Measurements from ENCODE around the gene HEATR5A. TPM values are rescaled to one million over a fixed set of nuclear protein-coding genes. Genes with fewer than 3 reads are reported as not detected.
"Not testable (repeated sequence)": the region's sequence is repeated elsewhere in the genome, so short reads cannot be mapped to it uniquely, and the experiment has no call there.

The HEATR5A gene
- total RNA-seq, 3 donors from 2014 or later: 53.3 to 80.0 (median 56.8) TPM

- Histone ChIP-seq H3K36me3 (ENCODE audit: low read depth) (no peaks in the 10 kb centered on the region), H3K4me3 (no peak overlapping the region), H3K9me3 (no peaks in the 10 kb centered on the region), H3K4me1 (ENCODE audit: low read depth) (no peaks in the 10 kb centered on the region)
- ATAC-seq (no peak), DNase-seq (no peak)
- intact Hi-C loops (cut with DNase I, micrococcal nuclease): no loop called here
- TF ChIP-seq, protein P1, sequence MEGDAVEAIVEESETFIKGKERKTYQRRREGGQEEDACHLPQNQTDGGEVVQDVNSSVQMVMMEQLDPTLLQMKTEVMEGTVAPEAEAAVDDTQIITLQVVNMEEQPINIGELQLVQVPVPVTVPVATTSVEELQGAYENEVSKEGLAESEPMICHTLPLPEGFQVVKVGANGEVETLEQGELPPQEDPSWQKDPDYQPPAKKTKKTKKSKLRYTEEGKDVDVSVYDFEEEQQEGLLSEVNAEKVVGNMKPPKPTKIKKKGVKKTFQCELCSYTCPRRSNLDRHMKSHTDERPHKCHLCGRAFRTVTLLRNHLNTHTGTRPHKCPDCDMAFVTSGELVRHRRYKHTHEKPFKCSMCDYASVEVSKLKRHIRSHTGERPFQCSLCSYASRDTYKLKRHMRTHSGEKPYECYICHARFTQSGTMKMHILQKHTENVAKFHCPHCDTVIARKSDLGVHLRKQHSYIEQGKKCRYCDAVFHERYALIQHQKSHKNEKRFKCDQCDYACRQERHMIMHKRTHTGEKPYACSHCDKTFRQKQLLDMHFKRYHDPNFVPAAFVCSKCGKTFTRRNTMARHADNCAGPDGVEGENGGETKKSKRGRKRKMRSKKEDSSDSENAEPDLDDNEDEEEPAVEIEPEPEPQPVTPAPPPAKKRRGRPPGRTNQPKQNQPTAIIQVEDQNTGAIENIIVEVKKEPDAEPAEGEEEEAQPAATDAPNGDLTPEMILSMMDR (IDR thresholded peaks at IDR 0.05): no peak
Observed at GRCh38 chr14:31363331-31364073, 56.8 kb downstream of the HEATR5A start.

- no peak for DNase-seq
- H3K4me3 ChIP-seq: no peak overlapping the region
- H3K36me3 ChIP-seq (ENCODE audit: low read depth): no peaks in the 10 kb centered on the region
- intact Hi-C loops (cut with DNase I, micrococcal nuclease): no loop called here
- no peaks in the 10 kb centered on the region for H3K9me3 ChIP-seq
- no peaks in the 10 kb centered on the region for H3K4me1 ChIP-seq (ENCODE audit: low read depth)
- TF ChIP-seq, protein P1 (IDR thresholded peaks at IDR 0.05): no peak
- ATAC-seq: no peak
Observed at GRCh38 chr14:31362746-31363145, 57.6 kb downstream of the HEATR5A start.

DNA sequence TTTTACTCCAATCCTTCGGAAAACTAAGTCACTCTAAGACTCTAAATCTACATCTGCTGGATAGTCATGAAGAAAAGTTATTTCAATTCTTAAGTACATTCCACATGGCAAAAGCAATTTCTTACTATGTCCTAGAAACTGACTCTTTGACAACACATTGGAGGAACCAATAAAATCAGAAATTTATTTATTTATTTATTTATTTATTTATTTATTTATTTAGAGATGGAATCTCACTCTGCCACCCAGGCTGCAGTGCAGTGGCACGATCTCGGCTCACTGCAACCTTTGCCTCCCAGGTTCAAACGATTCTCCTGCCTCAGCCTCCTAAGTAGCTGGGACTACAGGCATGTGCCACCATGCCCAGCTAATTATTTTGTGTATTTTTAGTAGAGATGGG, 58.6 kb downstream of the HEATR5A start:
- intact Hi-C loops (cut with DNase I, micrococcal nuclease); H3K4me3 ChIP-seq; H3K4me1 ChIP-seq (ENCODE audit: low read depth); ATAC-seq; H3K36me3 ChIP-seq (ENCODE audit: low read depth); H3K9me3 ChIP-seq; DNase-seq: not testable (repeated sequence)

DNA sequence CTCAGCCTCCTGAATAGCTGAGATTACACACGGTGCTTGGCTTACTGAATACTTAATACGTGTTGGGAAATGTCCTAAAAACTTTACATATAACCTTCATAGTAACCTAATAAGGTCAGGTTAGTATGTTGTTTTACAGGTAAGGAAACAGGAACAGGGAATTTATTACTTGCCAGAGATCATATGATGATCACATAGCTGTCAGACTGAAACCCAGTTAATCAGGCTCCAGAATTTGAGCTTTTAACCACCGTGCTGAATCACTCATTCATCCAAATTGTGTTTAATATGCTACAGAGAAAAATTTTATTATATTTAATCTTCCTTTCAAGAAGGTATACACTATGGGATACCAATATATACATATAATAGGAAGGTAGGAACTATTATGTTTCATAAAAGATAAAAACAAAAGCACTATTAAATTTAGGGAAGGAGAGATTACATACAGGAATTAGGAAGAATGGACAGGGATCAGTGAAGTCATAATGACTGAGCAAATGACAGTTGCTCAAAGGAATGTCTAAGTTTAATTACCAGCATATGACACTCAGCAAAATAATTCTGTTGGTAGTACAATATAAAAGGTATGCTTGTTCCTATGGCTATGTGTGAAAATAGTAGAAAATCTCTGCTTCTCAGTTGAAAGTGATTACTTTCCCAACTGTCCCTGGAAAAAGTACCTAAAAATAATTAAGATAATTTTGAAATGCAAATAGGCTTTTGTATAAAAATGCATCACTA, 59.3 kb downstream of the HEATR5A start:
- DNase-seq (no peak), ATAC-seq (no peak)
- no peaks in the 10 kb centered on the region for H3K36me3 ChIP-seq (ENCODE audit: low read depth)
- intact Hi-C loops (cut with DNase I, micrococcal nuclease): no loop called here
- no peaks in the 10 kb centered on the region for H3K9me3 ChIP-seq
- no peaks in the 10 kb centered on the region for H3K4me1 ChIP-seq (ENCODE audit: low read depth)
- TF ChIP-seq, protein P1 (IDR thresholded peaks at IDR 0.05): no peak
- H3K4me3 ChIP-seq: no peak overlapping the region

DNA sequence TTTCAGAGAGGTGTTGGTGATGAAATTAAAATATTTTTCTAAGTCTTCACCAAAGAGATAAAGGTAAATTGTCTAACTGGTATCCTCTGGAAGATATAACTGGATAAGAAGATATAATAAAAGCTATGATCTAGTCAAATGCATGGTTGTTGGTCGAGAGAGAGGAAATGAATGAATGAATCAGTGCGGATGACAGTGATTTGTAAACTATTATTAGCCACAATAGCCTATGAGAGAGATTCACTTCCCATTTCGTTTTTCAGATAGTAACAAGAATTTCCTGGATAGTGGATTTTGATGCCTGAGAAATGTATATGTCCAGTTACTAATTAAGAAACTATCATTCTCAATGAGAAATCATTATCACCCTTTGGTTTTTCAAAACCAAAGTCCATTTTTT, 63.1 kb downstream of the HEATR5A start:
- no peak for DNase-seq
- TF ChIP-seq, protein P1 (IDR thresholded peaks at IDR 0.05): no peak
- ATAC-seq: no peak
- H3K4me1 ChIP-seq (ENCODE audit: low read depth): peaks cover 3% of the 10 kb centered on the region
- intact Hi-C loops (cut with DNase I, micrococcal nuclease): no loop called here
- no peaks in the 10 kb centered on the region for H3K36me3 ChIP-seq (ENCODE audit: low read depth)
- no peak overlapping the region for H3K4me3 ChIP-seq
- H3K9me3 ChIP-seq: no peaks in the 10 kb centered on the region

DNA sequence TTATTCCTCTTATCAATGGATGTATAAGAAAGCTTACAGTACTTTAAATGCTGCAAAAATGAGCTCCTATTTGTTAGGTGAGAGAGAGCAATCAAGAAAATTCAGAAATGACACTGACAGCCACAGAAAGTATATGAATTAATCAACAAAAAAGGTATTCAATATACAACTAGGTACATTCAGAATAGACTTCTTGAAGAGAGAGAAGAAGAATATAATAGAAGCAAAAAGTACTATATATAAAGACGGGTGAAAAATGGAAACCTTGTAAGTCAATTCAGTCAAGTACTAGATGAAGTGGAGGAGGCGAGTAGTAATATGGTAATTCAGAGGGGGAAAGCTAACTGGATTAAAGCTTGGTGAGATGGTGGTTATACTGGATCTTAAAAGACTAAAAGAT, 74.3 kb downstream of the HEATR5A start:
- Histone ChIP-seq H3K4me3 (no peak overlapping the region), H3K4me1 (ENCODE audit: low read depth) (no peaks in the 10 kb centered on the region), H3K9me3 (no peaks in the 10 kb centered on the region), H3K36me3 (ENCODE audit: low read depth) (no peaks in the 10 kb centered on the region)
- DNase-seq (no peak), ATAC-seq (no peak)
- intact Hi-C loops (cut with DNase I, micrococcal nuclease): no loop called here
- TF ChIP-seq, protein P1 (IDR thresholded peaks at IDR 0.05): no peak

Data from mucosa of descending colon (tissue), 3 donors.